ENCODE data around the gene CELF1. TPM values are rescaled to one million over a fixed set of nuclear protein-coding genes. Genes with fewer than 3 reads are reported as not detected.

The CELF1 gene
- total RNA-seq, 3 donors from 2014 or later (not counting 1 experiment from before 2014, with no cell fraction given), result 128 to 168 (median 162) TPM

DNA sequence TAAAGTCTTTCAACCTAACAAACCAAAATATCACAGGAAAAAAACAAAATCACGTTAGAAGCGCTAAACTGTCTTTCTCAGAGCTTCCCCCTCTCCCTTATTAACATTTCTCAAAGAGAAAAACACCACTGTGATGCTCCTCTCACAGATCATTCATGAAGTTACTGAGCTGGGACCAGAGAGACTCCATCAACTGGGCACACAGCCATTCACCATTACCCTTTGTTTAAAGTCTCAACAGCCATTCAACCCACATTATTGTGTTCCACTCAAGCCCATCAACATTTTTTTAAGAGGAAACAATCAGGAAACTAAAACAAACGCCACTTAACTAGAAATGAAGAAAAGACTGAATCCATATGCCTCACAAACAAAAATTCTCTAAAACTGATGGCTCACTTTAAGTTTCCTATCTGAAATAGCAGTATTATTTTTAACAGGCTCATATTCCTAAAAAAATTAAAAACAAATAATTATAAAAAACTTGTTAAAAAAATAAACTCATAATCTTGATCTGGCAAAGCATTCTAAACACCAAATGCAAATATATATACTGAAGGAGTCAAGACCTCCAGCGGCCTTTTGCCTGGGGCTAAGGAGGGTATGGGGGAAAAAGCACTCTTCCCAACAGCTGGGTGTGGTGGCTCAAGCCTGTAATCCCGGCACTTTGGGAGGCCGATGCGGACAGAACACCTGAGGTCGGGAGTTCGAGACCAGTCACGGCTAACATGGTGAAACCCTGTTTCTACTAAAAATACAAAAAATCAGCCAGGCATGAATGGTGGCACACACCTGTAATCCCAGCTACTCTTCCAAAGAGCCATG lies 14.0 kb downstream of the CELF1 start:
- Mint-ChIP-seq H3K4me1 (peaks cover 37 to 50% of the 10 kb centered on the region in 2 donors), H3K9me3 (no peaks in the 10 kb centered on the region), H3K27me3 (ENCODE audit: low read depth in 2 of 2) (no peaks in the 10 kb centered on the region), H3K36me3 (no peaks in the 10 kb centered on the region), H3K4me3 (no peak overlapping the region), H3K27ac (peak overlapping the region; percentile 83 to 85)
- Histone ChIP-seq H3K9me3 (ENCODE audit: control insufficient read depth, insufficient read depth, low read length) (no peaks in the 10 kb centered on the region), H3K36me3 (ENCODE audit: control insufficient read depth, insufficient read depth, low read length) (peaks cover 2% of the 10 kb centered on the region), H3K27ac (ENCODE audit: low read length) (no peak overlapping the region), H3K4me1 (ENCODE audit: control insufficient read depth, insufficient read depth, low read length) (peaks cover 45% of the 10 kb centered on the region), H3K27me3 (ENCODE audit: control insufficient read depth, insufficient read depth, low read length) (no peaks in the 10 kb centered on the region), H3K4me3 (ENCODE audit: low read length) (no peak overlapping the region)
- DNase-seq, result no peak
- 82% methylated on average over 10 of the region's 10 CpGs for WGBS (ENCODE audit: insufficient coverage)
- no peak for TF ChIP-seq CTCF (IDR thresholded peaks at IDR 0.05)
- ATAC-seq, result no peak
- intact Hi-C loops (cut with micrococcal nuclease), result no loop called here

GRCh38 chr11:47536915-47537314 lies 16.0 kb downstream of the CELF1 start:
- H3K4me3 Mint-ChIP-seq, result no peak overlapping the region
- no peaks in the 10 kb centered on the region for H3K9me3 Mint-ChIP-seq
- no peak overlapping the region for H3K27ac ChIP-seq (ENCODE audit: low read length)
- no peaks in the 10 kb centered on the region for H3K9me3 ChIP-seq (ENCODE audit: control insufficient read depth, insufficient read depth, low read length)
- intact Hi-C loops (cut with micrococcal nuclease), result no loop called here
- peaks cover 43 to 59% of the 10 kb centered on the region in 2 donors for H3K4me1 Mint-ChIP-seq
- DNase-seq, result no peak
- 100% methylated on average over 1 of the region's 3 CpGs for WGBS (ENCODE audit: insufficient coverage)
- H3K4me3 ChIP-seq (ENCODE audit: low read length), result no peak overlapping the region
- H3K36me3 ChIP-seq (ENCODE audit: control insufficient read depth, insufficient read depth, low read length), result peaks cover 2% of the 10 kb centered on the region
- no peak overlapping the region for H3K27ac Mint-ChIP-seq
- no peaks in the 10 kb centered on the region for H3K27me3 ChIP-seq (ENCODE audit: control insufficient read depth, insufficient read depth, low read length)
- H3K36me3 Mint-ChIP-seq, result no peaks in the 10 kb centered on the region
- H3K27me3 Mint-ChIP-seq (ENCODE audit: low read depth in 2 of 2), result no peaks in the 10 kb centered on the region
- no peak for ATAC-seq
- peaks cover 34% of the 10 kb centered on the region for H3K4me1 ChIP-seq (ENCODE audit: control insufficient read depth, insufficient read depth, low read length)
- TF ChIP-seq CTCF (IDR thresholded peaks at IDR 0.05), result no peak

- no peaks in the 10 kb centered on the region for H3K9me3 ChIP-seq (ENCODE audit: control insufficient read depth, insufficient read depth, low read length)
- H3K4me1 ChIP-seq (ENCODE audit: control insufficient read depth, insufficient read depth, low read length), result peaks cover 25% of the 10 kb centered on the region
- Mint-ChIP-seq H3K27ac (no peak overlapping the region), H3K4me1 (peaks cover 35 to 60% of the 10 kb centered on the region in 2 donors), H3K27me3 (ENCODE audit: low read depth in 2 of 2) (no peaks in the 10 kb centered on the region), H3K9me3 (no peaks in the 10 kb centered on the region), H3K4me3 (no peak overlapping the region), H3K36me3 (no peaks in the 10 kb centered on the region)
- ATAC-seq (no peak), DNase-seq (no peak)
- no peak overlapping the region for H3K27ac ChIP-seq (ENCODE audit: low read length)
- no peak overlapping the region for H3K4me3 ChIP-seq (ENCODE audit: low read length)
- peaks cover 2% of the 10 kb centered on the region for H3K36me3 ChIP-seq (ENCODE audit: control insufficient read depth, insufficient read depth, low read length)
- 73% methylated on average over 2 of the region's 4 CpGs for WGBS (ENCODE audit: insufficient coverage)
- intact Hi-C loops (cut with micrococcal nuclease), result no loop called here
- TF ChIP-seq CTCF (IDR thresholded peaks at IDR 0.05), result no peak
- no peaks in the 10 kb centered on the region for H3K27me3 ChIP-seq (ENCODE audit: control insufficient read depth, insufficient read depth, low read length)
These were observed 18.2 kb downstream of the CELF1 start for GRCh38 chr11:47534704-47535251.
